Neural cell (in vitro differentiated cells): Measurements from ENCODE around the gene RUNDC3A. TPM values are rescaled to one million over a fixed set of nuclear protein-coding genes. Genes with fewer than 3 reads are reported as not detected.

Source experiments
- H2AFZ ChIP-seq: fragments of 200-600, 300-800 bp; sonication (generic), shearing (Covaris generic); 2 replicates; pipeline ENCODE4 v1.6.0; 2014; ENCODE audit warnings: low read depth, mild to moderate bottlenecking, antibody characterized with exemption, low read length, moderate library complexity
- H3F3A ChIP-seq: fragments of 200-600 bp; shearing (Covaris generic); 2 replicates; pipeline ENCODE4 v1.6.1; 2016; ENCODE audit warnings: mild to moderate bottlenecking, moderate library complexity, mixed read lengths, antibody characterized with exemption, low read length; ENCODE audit not compliant: insufficient read depth, poor library complexity, severe bottlenecking
- H3K27ac ChIP-seq: fragments of 200-600, 300-800 bp; sonication (generic), shearing (Covaris generic); 2 replicates; pipeline ENCODE4 v1.5.1; 2014; ENCODE audit warnings: mild to moderate bottlenecking, low read length, moderate library complexity
- H3K27me3 ChIP-seq: fragments of 300-800, 200-600 bp; sonication (generic), shearing (Covaris generic); 2 replicates; pipeline ENCODE4 v1.6.0; 2014; ENCODE audit warnings: mild to moderate bottlenecking, low read depth, low read length, moderate library complexity; ENCODE audit not compliant: insufficient read depth
- H3K36me3 ChIP-seq: fragments of 300-800, 200-600 bp; sonication (generic), shearing (Covaris generic); 2 replicates; pipeline ENCODE4 v1.5.1; 2014; ENCODE audit warnings: mild to moderate bottlenecking, antibody characterized with exemption, low read length, moderate library complexity; ENCODE audit not compliant: insufficient read depth
- H3K4me2 ChIP-seq: fragments of 300-800, 200-600 bp; sonication (generic), shearing (Covaris generic); 2 replicates; pipeline ENCODE4 v1.6.0; 2014; ENCODE audit warnings: mild to moderate bottlenecking, low read length
- H3K4me3 ChIP-seq: fragments of 300-800, 200-600 bp; sonication (generic), shearing (Covaris generic); 2 replicates; pipeline ENCODE4 v1.5.1; 2014; ENCODE audit warnings: mild to moderate bottlenecking, low read length, moderate library complexity
- H3K79me2 ChIP-seq: fragments of 200-600 bp; shearing (Covaris generic); replicated peaks from 2 replicates; pipeline ENCODE4 v1.6.0; 2014; ENCODE audit warnings: mild to moderate bottlenecking, low read length, moderate library complexity; ENCODE audit not compliant: insufficient read depth
- H3K9ac ChIP-seq: fragments of 300-800, 200-600 bp; sonication (generic), shearing (Covaris generic); 2 replicates; pipeline ENCODE4 v1.6.1; 2016; ENCODE audit warnings: mild to moderate bottlenecking, low read length, mixed read lengths
- H3K9me2 ChIP-seq: fragments of 200-600 bp; shearing (Covaris generic); 2 replicates; pipeline ENCODE4 v1.6.1; 2016; ENCODE audit warnings: mild to moderate bottlenecking, low read length, mixed read lengths; ENCODE audit not compliant: insufficient read depth
- H3K9me3 ChIP-seq: fragments of 200-600, 300-800 bp; sonication (generic), shearing (Covaris generic); 2 replicates; pipeline ENCODE4 v1.6.1; 2016; ENCODE audit warnings: mild to moderate bottlenecking, mixed run types, low read length, moderate library complexity, mixed read lengths
- H4K20me1 ChIP-seq: fragments of 200-600 bp; shearing (Covaris generic); 2 replicates; pipeline ENCODE4 v1.6.1; 2016; ENCODE audit warnings: mild to moderate bottlenecking, mixed run types; ENCODE audit not compliant: insufficient read depth
- EP300 ChIP-seq: fragments of 450-650 bp; conservative IDR thresholded peaks from 2 replicates; pipeline ENCODE4 v1.6.1; 2014; ENCODE audit warnings: antibody characterized with exemption, mild to moderate bottlenecking, moderate library complexity; ENCODE audit not compliant: poor library complexity, severe bottlenecking
- EZH2 ChIP-seq: fragments of 200-600, 300-800 bp; shearing (Covaris generic), sonication (generic); IDR thresholded peaks from 2 replicates; pipeline ENCODE4 v1.6.1; 2014; ENCODE audit warnings: antibody characterized with exemption, low read length, borderline replicate concordance, mild to moderate bottlenecking; ENCODE audit not compliant: insufficient read depth, poor library complexity, severe bottlenecking
- MXI1 ChIP-seq: fragments of 450-650 bp; conservative IDR thresholded peaks from 2 replicates; pipeline ENCODE4 v1.6.1; 2014; ENCODE audit warnings: antibody characterized with exemption, mild to moderate bottlenecking; ENCODE audit not compliant: poor library complexity, severe bottlenecking
- POLR2AphosphoS5 ChIP-seq: IDR thresholded peaks from 2 replicates; pipeline ENCODE4 v1.6.1; 2012
- RAD21 ChIP-seq: fragments of 450-650 bp; conservative IDR thresholded peaks from 2 replicates; pipeline ENCODE4 v1.6.1; 2014; ENCODE audit warnings: antibody characterized with exemption, mild to moderate bottlenecking, moderate library complexity
- REST ChIP-seq: IDR thresholded peaks from 2 replicates; pipeline ENCODE4 v1.6.1; 2012; ENCODE audit warnings: borderline replicate concordance
- SMC3 ChIP-seq: fragments of 450-650 bp; conservative IDR thresholded peaks from 2 replicates; pipeline ENCODE4 v1.6.1; 2014; ENCODE audit warnings: antibody characterized with exemption, mild to moderate bottlenecking, moderate library complexity; ENCODE audit not compliant: poor library complexity
- TAF1 ChIP-seq: IDR thresholded peaks from 2 replicates; pipeline ENCODE4 v1.6.1; 2012; ENCODE audit warnings: low read depth
- polyA plus RNA-seq: library from polyadenylated mRNA; depleted of rRNA; stranded (reverse); fragments of >200 nt; gene quantifications from 2 replicates; pipeline ENCODE4 v1.2.3, GENCODE V29; 2014
- TF ChIP-seq, protein P1 (sequence below): fragments of 450-650 bp; IDR thresholded peaks from 2 replicates; pipeline ENCODE4 v1.5.1; 2014; ENCODE audit warnings: antibody characterized with exemption, mild to moderate bottlenecking, moderate library complexity; ENCODE audit not compliant: poor library complexity, severe bottlenecking

Gene RUNDC3A
- polyA plus RNA-seq, 1 donor from 2014 or later = 279 TPM

- Histone ChIP-seq H3K9me2 (no peaks in the 10 kb centered on the region), H3K9me3 (no peaks in the 10 kb centered on the region), H2AFZ (peak within 1 kb of the TSS; percentile 61), H3F3A (no peaks in the 10 kb centered on the region), H4K20me1 (no peaks in the 10 kb centered on the region), H3K79me2 (no peaks in the 10 kb centered on the region), H3K36me3 (no peaks in the 10 kb centered on the region), H3K27me3 (no peaks in the 10 kb centered on the region), H3K27ac (peak within 1 kb of the TSS; percentile 63), H3K4me2 (peak within 1 kb of the TSS; percentile 82), H3K4me3 (peak within 1 kb of the TSS; percentile 85), H3K9ac (peak within 1 kb of the TSS; percentile 67)
- peak; percentile 20 for TF ChIP-seq TAF1
- TF ChIP-seq SMC3 = no peak
- TF ChIP-seq, protein P1, sequence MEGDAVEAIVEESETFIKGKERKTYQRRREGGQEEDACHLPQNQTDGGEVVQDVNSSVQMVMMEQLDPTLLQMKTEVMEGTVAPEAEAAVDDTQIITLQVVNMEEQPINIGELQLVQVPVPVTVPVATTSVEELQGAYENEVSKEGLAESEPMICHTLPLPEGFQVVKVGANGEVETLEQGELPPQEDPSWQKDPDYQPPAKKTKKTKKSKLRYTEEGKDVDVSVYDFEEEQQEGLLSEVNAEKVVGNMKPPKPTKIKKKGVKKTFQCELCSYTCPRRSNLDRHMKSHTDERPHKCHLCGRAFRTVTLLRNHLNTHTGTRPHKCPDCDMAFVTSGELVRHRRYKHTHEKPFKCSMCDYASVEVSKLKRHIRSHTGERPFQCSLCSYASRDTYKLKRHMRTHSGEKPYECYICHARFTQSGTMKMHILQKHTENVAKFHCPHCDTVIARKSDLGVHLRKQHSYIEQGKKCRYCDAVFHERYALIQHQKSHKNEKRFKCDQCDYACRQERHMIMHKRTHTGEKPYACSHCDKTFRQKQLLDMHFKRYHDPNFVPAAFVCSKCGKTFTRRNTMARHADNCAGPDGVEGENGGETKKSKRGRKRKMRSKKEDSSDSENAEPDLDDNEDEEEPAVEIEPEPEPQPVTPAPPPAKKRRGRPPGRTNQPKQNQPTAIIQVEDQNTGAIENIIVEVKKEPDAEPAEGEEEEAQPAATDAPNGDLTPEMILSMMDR = no peak
- no peak for TF ChIP-seq EZH2
- TF ChIP-seq RAD21 = no peak
- TF ChIP-seq MXI1 = peak; percentile 73
- peak; percentile 72 for TF ChIP-seq POLR2AphosphoS5
- TF ChIP-seq REST = no peak
- peak; percentile 69 for TF ChIP-seq EP300
These were observed 36.6 kb downstream of the RUNDC3A start, which contains the start of gene GRN for GRCh38 chr17:44344939-44345453. TSS of gene GRN (plus strand) at chr17:44345302. CDS start at chr17:44349165, 3,863 bp downstream.

DNA sequence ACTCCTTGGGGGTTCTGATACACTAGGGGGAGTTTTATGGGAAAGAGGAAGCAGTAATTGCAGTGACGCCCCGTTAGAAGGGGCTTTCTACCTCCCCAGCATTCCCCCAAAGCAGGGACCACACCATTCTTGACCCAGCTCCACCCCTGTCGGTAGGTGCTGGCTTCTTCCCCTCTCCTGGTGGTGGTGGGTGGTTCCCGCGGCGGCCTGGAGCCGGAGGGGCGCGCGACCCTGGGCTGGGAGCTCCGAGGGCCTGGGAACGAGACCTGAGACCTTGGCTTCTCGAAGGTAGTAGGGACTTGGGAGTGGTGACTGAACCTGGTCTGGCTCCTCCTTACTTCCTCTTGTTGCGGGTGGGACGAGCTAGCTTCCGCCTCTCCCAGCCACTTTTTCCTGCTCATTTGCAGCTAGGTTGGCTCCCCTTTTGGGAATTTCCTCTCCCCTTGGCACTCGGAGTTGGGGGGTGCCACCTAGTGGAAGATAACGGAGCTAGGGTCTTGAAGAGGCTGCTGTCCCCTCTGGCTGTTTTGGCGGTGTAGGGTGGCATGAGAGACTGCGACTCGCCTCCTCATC lies 37.1 kb downstream of the RUNDC3A start:
- H3F3A ChIP-seq = no peaks in the 10 kb centered on the region
- H3K36me3 ChIP-seq = no peaks in the 10 kb centered on the region
- H2AFZ ChIP-seq = peak overlapping the region; percentile 61

More for the DNA sequence above, 37.1 kb downstream of the RUNDC3A start:
- H3K79me2 ChIP-seq = no peaks in the 10 kb centered on the region
- H3K9me3 ChIP-seq = no peaks in the 10 kb centered on the region
- peak overlapping the region; percentile 82 for H3K4me2 ChIP-seq
- TF ChIP-seq SMC3 (peak; percentile 75), POLR2AphosphoS5 (no peak), REST (no peak), RAD21 (peak; percentile 75)
- TF ChIP-seq, protein P1 = peak; percentile 82
- H3K9me2 ChIP-seq = no peaks in the 10 kb centered on the region
- H4K20me1 ChIP-seq = no peaks in the 10 kb centered on the region
- peak overlapping the region; percentile 85 for H3K4me3 ChIP-seq
- peak overlapping the region; percentile 38 for H3K27ac ChIP-seq
- H3K27me3 ChIP-seq = no peaks in the 10 kb centered on the region
- peak overlapping the region; percentile 67 for H3K9ac ChIP-seq
